ENCODE measurements around the gene KRTAP10-6. TPM values are rescaled to one million over a fixed set of nuclear protein-coding genes. Genes with fewer than 3 reads are reported as not detected.
"Not testable (repeated sequence)": the region's sequence is repeated elsewhere in the genome, so short reads cannot be mapped to it uniquely, and the experiment has no call there.

KRTAP10-6 gene
- total RNA-seq, 3 donors from 2014 or later: not detected

GRCh38 chr21:44637018-44637850, 44.9 kb upstream of the KRTAP10-6 start, which contains the start of gene KRTAP10-10:
Gene KRTAP10-10, plus strand, starts transcription at chr21:44637356. Its CDS starts 62 bp downstream, at chr21:44637418.
- Histone ChIP-seq H3K9me3 (peaks cover 5 to 16% of the 10 kb centered on the region in 2 donors), H3K4me3 (no peak within 1 kb of the TSS), H3K27me3 (peaks cover 0 to 28% of the 10 kb centered on the region in 2 donors), H3K36me3 (no peaks in the 10 kb centered on the region), H3K4me1 (no peaks in the 10 kb centered on the region), H3K27ac (no peak within 1 kb of the TSS)
- no peak for DNase-seq (ENCODE audit: low spot score in 2 of 2)
- intact Hi-C loops (cut with DNase I; ENCODE audit: low total_unique reads): loop anchor here (5.0 kb wide), 1 partner anchor 105 kb away; no protein-coding TSS in a partner anchor
- TF ChIP-seq POLR2A (IDR thresholded peaks at IDR 0.05) (no peak), CTCF (IDR thresholded peaks at IDR 0.05) (no peak), POLR2AphosphoS5 (IDR thresholded peaks at IDR 0.05) (no peak)

- Histone ChIP-seq H3K36me3 (no peaks in the 10 kb centered on the region), H3K4me1 (no peaks in the 10 kb centered on the region), H3K9me3 (peaks cover 13 to 21% of the 10 kb centered on the region in 2 donors), H3K27ac (no peak overlapping the region), H3K27me3 (peaks cover 0 to 25% of the 10 kb centered on the region in 2 donors), H3K4me3 (no peak overlapping the region)
- no peak for DNase-seq (ENCODE audit: low spot score in 2 of 2)
- TF ChIP-seq POLR2A (IDR thresholded peaks at IDR 0.05) (no peak), POLR2AphosphoS5 (IDR thresholded peaks at IDR 0.05) (no peak)
- intact Hi-C loops (cut with DNase I; ENCODE audit: low total_unique reads): loop anchor here (5.0 kb wide), 1 partner anchor 106 kb away; no protein-coding TSS in a partner anchor
These were observed 44.1 kb upstream of the KRTAP10-6 start for GRCh38 chr21:44636209-44637017.

- Histone ChIP-seq H3K27ac (no peak overlapping the region), H3K9me3 (peaks cover 29 to 30% of the 10 kb centered on the region in 2 donors), H3K27me3 (peaks cover 0 to 8% of the 10 kb centered on the region in 2 donors), H3K4me1 (no peaks in the 10 kb centered on the region), H3K36me3 (no peaks in the 10 kb centered on the region), H3K4me3 (no peak overlapping the region)
- no peak for DNase-seq (ENCODE audit: low spot score in 2 of 2)
- TF ChIP-seq CTCF (IDR thresholded peaks at IDR 0.05) (no peak), POLR2AphosphoS5 (IDR thresholded peaks at IDR 0.05) (no peak), POLR2A (IDR thresholded peaks at IDR 0.05) (no peak)
- intact Hi-C loops (cut with DNase I; ENCODE audit: low total_unique reads): no loop called here
These were observed 39.8 kb upstream of the KRTAP10-6 start for GRCh38 chr21:44632067-44632466.

- peaks cover 0 to 17% of the 10 kb centered on the region in 2 donors for H3K27me3 ChIP-seq
- peaks cover 29 to 30% of the 10 kb centered on the region in 2 donors for H3K9me3 ChIP-seq
- no peaks in the 10 kb centered on the region for H3K36me3 ChIP-seq
- DNase-seq (ENCODE audit: low spot score in 2 of 2): no peak
- no peak overlapping the region for H3K4me3 ChIP-seq
- intact Hi-C loops (cut with DNase I; ENCODE audit: low total_unique reads): no loop called here
- no peaks in the 10 kb centered on the region for H3K4me1 ChIP-seq
- TF ChIP-seq POLR2A (IDR thresholded peaks at IDR 0.05): no peak
- no peak for TF ChIP-seq CTCF (IDR thresholded peaks at IDR 0.05)
- TF ChIP-seq POLR2AphosphoS5 (IDR thresholded peaks at IDR 0.05): no peak
- H3K27ac ChIP-seq: no peak overlapping the region
These were observed 38.1 kb upstream of the KRTAP10-6 start for GRCh38 chr21:44630440-44630839.

GRCh38 chr21:44628707-44629391, 36.5 kb upstream of the KRTAP10-6 start:
- TF ChIP-seq POLR2A (IDR thresholded peaks at IDR 0.05): no peak
- no peak for TF ChIP-seq CTCF (IDR thresholded peaks at IDR 0.05)
- TF ChIP-seq POLR2AphosphoS5 (IDR thresholded peaks at IDR 0.05): no peak
- no peaks in the 10 kb centered on the region for H3K36me3 ChIP-seq
- intact Hi-C loops (cut with DNase I; ENCODE audit: low total_unique reads): no loop called here
- no peak for DNase-seq (ENCODE audit: low spot score in 2 of 2)
- peaks cover 38 to 42% of the 10 kb centered on the region in 2 donors for H3K9me3 ChIP-seq
- H3K27me3 ChIP-seq: peaks cover 0 to 17% of the 10 kb centered on the region in 2 donors
- H3K4me3 ChIP-seq: no peak overlapping the region
- H3K27ac ChIP-seq: no peak overlapping the region
- H3K4me1 ChIP-seq: no peaks in the 10 kb centered on the region

GRCh38 chr21:44627831-44628233, 35.5 kb upstream of the KRTAP10-6 start:
- intact Hi-C loops (cut with DNase I; ENCODE audit: low total_unique reads); H3K27ac ChIP-seq; H3K4me3 ChIP-seq; DNase-seq (ENCODE audit: low spot score in 2 of 2); H3K36me3 ChIP-seq; H3K4me1 ChIP-seq: not testable (repeated sequence)
- H3K27me3 ChIP-seq: peaks cover 0 to 17% of the 10 kb centered on the region in 2 donors
- peaks cover 38 to 53% of the 10 kb centered on the region in 2 donors for H3K9me3 ChIP-seq

GRCh38 chr21:44627181-44627822, 35.0 kb upstream of the KRTAP10-6 start:
- Histone ChIP-seq H3K27me3 (peaks cover 0 to 17% of the 10 kb centered on the region in 2 donors), H3K9me3 (peaks cover 35 to 51% of the 10 kb centered on the region in 2 donors)
- H3K36me3 ChIP-seq; H3K4me1 ChIP-seq; H3K4me3 ChIP-seq; intact Hi-C loops (cut with DNase I; ENCODE audit: low total_unique reads); DNase-seq (ENCODE audit: low spot score in 2 of 2); H3K27ac ChIP-seq: not testable (repeated sequence)
